Right lobe of liver (tissue), 4 donors: Measurements from ENCODE around the gene NME1.

Experiments
- CTCF ChIP-seq, 4 donors: fragments of 200-600 bp in 3 of 4; fragments of 450-650 bp in 1 of 4; IDR thresholded peaks; one replicate each; pipeline versions ENCODE4 v1.5.1 to v1.8.0; 2016 to 2022; ENCODE audit warnings: antibody characterized with exemption in 4 of 4, mild to moderate bottlenecking in 2 of 4
- POLR2A ChIP-seq: fragments of 450-650 bp; IDR thresholded peaks from one replicate; pipeline ENCODE4 v1.6.1; 2017; ENCODE audit warnings: antibody characterized with exemption, mild to moderate bottlenecking
- donor health status: DM: no; HTN: no; CAD: no.
- donor health status: DM: no; HTN: no; CAD: no.
- donor health status: DM: no; HTN: yes; CAD: no.

DNA sequence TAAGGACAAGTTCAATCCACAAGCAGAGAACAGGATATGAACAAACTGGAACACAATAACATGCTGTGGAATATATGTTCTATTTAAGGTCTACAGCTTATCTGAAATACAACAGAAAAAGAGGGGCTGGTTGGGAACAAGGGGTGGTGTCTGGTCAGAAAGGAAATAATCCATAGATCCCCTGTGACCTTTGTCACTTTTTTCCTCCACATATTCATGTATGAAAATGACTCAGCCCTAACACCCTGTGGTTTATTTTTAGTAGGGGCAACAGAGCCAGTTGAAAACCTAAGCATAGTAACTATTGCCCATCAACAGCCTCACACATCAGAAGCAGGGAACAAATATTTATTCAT, 20.4 kb upstream of the NME1 start:
- TF ChIP-seq CTCF (IDR thresholded peaks at IDR 0.05) (no peak), POLR2A (no peak)
